HepG2 (cell line): Measurements from ENCODE around the gene ABCC5. TPM values are rescaled to one million over a fixed set of nuclear protein-coding genes. Genes with fewer than 3 reads are reported as not detected.
A peak's percentile ranks its signal among the peaks of the same experiment; 100 is the strongest.

Source experiments
- CAMTA2 ChIP-seq: sonication (generic); formaldehyde crosslinking; IDR thresholded peaks from 2 replicates; pipeline ENCODE4 v1.4.0; 2020; ENCODE audit warnings: mild to moderate bottlenecking, missing genetic modification reagents, borderline replicate concordance
- CHCHD3 ChIP-seq: sonication (generic); formaldehyde crosslinking; IDR thresholded peaks from 2 replicates; pipeline ENCODE4 v1.8.0; 2022; ENCODE audit warnings: mild to moderate bottlenecking, missing genetic modification reagents, moderate library complexity
- HNRNPK ChIP-seq: fragments of 200-400 bp; formaldehyde crosslinking; IDR thresholded peaks from 2 replicates; pipeline ENCODE4 v1.6.1; 2018; ENCODE audit warnings: low read length, low read depth, moderate library complexity, mild to moderate bottlenecking; ENCODE audit not compliant: poor library complexity, severe bottlenecking
- KDM2A ChIP-seq: sonication (generic); formaldehyde crosslinking; IDR thresholded peaks from 2 replicates; pipeline ENCODE4 v1.4.0; 2020; ENCODE audit warnings: low read depth, missing genetic modification reagents, borderline replicate concordance
- MED13 ChIP-seq: sonication (generic); formaldehyde crosslinking; IDR thresholded peaks from 2 replicates; pipeline ENCODE4 v1.5.0; 2020; ENCODE audit warnings: missing genetic modification reagents
- NCOR1 ChIP-seq: fragments of 200-600 bp; sonication (generic); IDR thresholded peaks from 2 replicates; pipeline ENCODE4 v1.7.0; 2017; ENCODE audit warnings: antibody characterized with exemption, low read length, borderline replicate concordance
- NFRKB ChIP-seq: fragments of 450-650 bp; IDR thresholded peaks from 2 replicates; pipeline ENCODE4 v1.6.1; 2017
- SIX1 ChIP-seq: sonication (generic); formaldehyde crosslinking; IDR thresholded peaks from 2 replicates; pipeline ENCODE4 v1.4.0; 2020; ENCODE audit warnings: missing genetic modification reagents, borderline replicate concordance
- SMYD3 ChIP-seq: sonication (generic); formaldehyde crosslinking; IDR thresholded peaks from 2 replicates; pipeline ENCODE4 v1.8.1; 2023; ENCODE audit warnings: mild to moderate bottlenecking, missing genetic modification reagents
- SNAI1 ChIP-seq: sonication (generic); formaldehyde crosslinking; IDR thresholded peaks from 2 replicates; pipeline ENCODE4 v1.5.0; 2020; ENCODE audit warnings: mild to moderate bottlenecking, missing genetic modification reagents, borderline replicate concordance
- SPEN ChIP-seq: sonication (generic); formaldehyde crosslinking; IDR thresholded peaks from 2 replicates; pipeline ENCODE4 v1.5.1; 2020; ENCODE audit warnings: low read depth, mild to moderate bottlenecking, missing genetic modification reagents
- ZBTB38 ChIP-seq: sonication (generic); formaldehyde crosslinking; IDR thresholded peaks from 2 replicates; pipeline ENCODE4 v1.5.1; 2020; ENCODE audit warnings: mild to moderate bottlenecking, missing genetic modification reagents
- ZBTB4 ChIP-seq: sonication (generic); formaldehyde crosslinking; IDR thresholded peaks from 2 replicates; pipeline ENCODE4 v1.4.0; 2020; ENCODE audit warnings: missing genetic modification reagents, mild to moderate bottlenecking, borderline replicate concordance
- ZFX ChIP-seq: sonication (generic); formaldehyde crosslinking; IDR thresholded peaks from 2 replicates; pipeline ENCODE4 v1.4.0; 2020; ENCODE audit warnings: mild to moderate bottlenecking, low read depth, missing genetic modification reagents, moderate library complexity
- ZMYM2 ChIP-seq: sonication (generic); formaldehyde crosslinking; IDR thresholded peaks from 2 replicates; pipeline ENCODE4 v1.8.0; 2022; ENCODE audit warnings: mild to moderate bottlenecking, missing genetic modification reagents
- ZNF136 ChIP-seq: sonication (generic); formaldehyde crosslinking; IDR thresholded peaks from 2 replicates; pipeline ENCODE4 v1.8.1; 2022; ENCODE audit warnings: low read depth, mild to moderate bottlenecking, moderate library complexity, missing genetic modification reagents
- ZNF230 ChIP-seq: sonication (generic); formaldehyde crosslinking; IDR thresholded peaks from 2 replicates; pipeline ENCODE4 v1.4.0; 2020; ENCODE audit warnings: mild to moderate bottlenecking, missing genetic modification reagents
- ZNF263 ChIP-seq: sonication (generic); formaldehyde crosslinking; IDR thresholded peaks from 2 replicates; pipeline ENCODE4 v1.4.0; 2020; ENCODE audit warnings: missing genetic modification reagents
- ZNF343 ChIP-seq: sonication (generic); formaldehyde crosslinking; IDR thresholded peaks from 2 replicates; pipeline ENCODE4 v1.4.0; 2020; ENCODE audit warnings: mild to moderate bottlenecking, missing genetic modification reagents
- ZNF563 ChIP-seq: sonication (generic); formaldehyde crosslinking; IDR thresholded peaks from 2 replicates; pipeline ENCODE4 v1.8.0; 2022; ENCODE audit warnings: mild to moderate bottlenecking, moderate library complexity, missing genetic modification reagents
- ZNF660 ChIP-seq: sonication (generic); formaldehyde crosslinking; IDR thresholded peaks from 2 replicates; pipeline ENCODE4 v1.5.1; 2020; ENCODE audit warnings: mild to moderate bottlenecking, low read depth, missing genetic modification reagents, borderline replicate concordance
- ZNF674 ChIP-seq: sonication (generic); formaldehyde crosslinking; IDR thresholded peaks from 2 replicates; pipeline ENCODE4 v1.5.0; 2020; ENCODE audit warnings: low read depth, mild to moderate bottlenecking, missing genetic modification reagents
- ZNF710 ChIP-seq: sonication (generic); formaldehyde crosslinking; IDR thresholded peaks from 2 replicates; pipeline ENCODE4 v1.5.0; 2020; ENCODE audit warnings: mild to moderate bottlenecking, missing genetic modification reagents, borderline replicate concordance
- ZNF782 ChIP-seq: sonication (generic); formaldehyde crosslinking; IDR thresholded peaks from 2 replicates; pipeline ENCODE4 v1.4.0; 2020; ENCODE audit warnings: missing genetic modification reagents, mild to moderate bottlenecking, borderline replicate concordance
- ZNF879 ChIP-seq: sonication (generic); formaldehyde crosslinking; IDR thresholded peaks from 2 replicates; pipeline ENCODE4 v1.8.1; 2023; ENCODE audit warnings: missing genetic modification reagents
- polyA plus RNA-seq, 8 experiments: library from polyadenylated mRNA; depleted of rRNA in 3 of 8; stranded (reverse) in 7 of 8; unstranded in 1 of 8; fragments of >200 nt; fragmentation: Illumina TruSeq in 4 of 8; extraction: Trizol in 4 of 8; gene quantifications; 2 replicates each; pipeline versions ENCODE4 v1.2.1 to v1.2.3, GENCODE V29; 2011 to 2016; ENCODE audit warnings: low read depth in 4 of 8, missing spikeins in 1 of 8, mixed read lengths in 1 of 8; ENCODE audit not compliant: insufficient read depth in 1 of 8
- total RNA-seq, 5 experiments: library from RNA; depleted of rRNA; stranded (reverse); fragments of >200 nt; fragmentation: Illumina TruSeq; extraction: Trizol; gene quantifications; 2 replicates each; pipeline ENCODE4 v1.2.3, GENCODE V29; 2016; ENCODE audit warnings: low read depth in 1 of 5

The ABCC5 gene
- total and polyA plus RNA-seq, 2 of the 13 experiments (the other 11 are each of a cell fraction or from before 2014, with no cell fraction given), result 12.5 to 12.7 TPM

GRCh38 chr3:183988216-183988790 lies 29.4 kb downstream of the ABCC5 start (continued):
- peak; percentile 72; the same call in 1 of the 2 replicates for TF ChIP-seq NCOR1
- no peak for TF ChIP-seq MED13 (CRISPR knock-in tag)
- TF ChIP-seq ZBTB4 (CRISPR knock-in tag), result peak; percentile 20; the same call in 1 of the 2 replicates
- TF ChIP-seq ZNF563, result no peak
- peak; percentile 49; the same call in 1 of the 2 replicates for TF ChIP-seq SMYD3
- TF ChIP-seq ZNF674 (CRISPR knock-in tag), result no peak
- no peak for TF ChIP-seq NFRKB
- no peak for TF ChIP-seq ZNF782 (CRISPR knock-in tag)
- TF ChIP-seq SPEN (CRISPR knock-in tag), result 0 out of 2 replicates have a peak, but pooled peaks have one; percentile 41
- peak; percentile 55; the same call in 1 of the 2 replicates for TF ChIP-seq ZNF136 (CRISPR knock-in tag)
- 0 out of 2 replicates have a peak, but pooled peaks have one; percentile 26 for TF ChIP-seq ZNF343 (CRISPR knock-in tag)
- peak; percentile 87 for TF ChIP-seq ZNF263
- TF ChIP-seq CAMTA2, result no peak
- peak; percentile 65; the same call in 1 of the 2 replicates for TF ChIP-seq ZBTB38 (CRISPR knock-in tag)
- TF ChIP-seq SIX1 (CRISPR knock-in tag), result peak; percentile 73; the same call in 1 of the 2 replicates
- TF ChIP-seq ZNF710 (CRISPR knock-in tag), result peak; percentile 89
- TF ChIP-seq ZNF879, result no peak
- peak; percentile 37; the same call in 1 of the 2 replicates for TF ChIP-seq KDM2A (CRISPR knock-in tag)
- TF ChIP-seq ZFX, result 0 out of 2 replicates have a peak, but pooled peaks have one; percentile 37
- no peak for TF ChIP-seq HNRNPK
- peak; percentile 81; the same call in 1 of the 2 replicates for TF ChIP-seq ZNF230 (CRISPR knock-in tag)
- TF ChIP-seq CHCHD3, result no peak
- no peak for TF ChIP-seq SNAI1 (CRISPR knock-in tag)
- 0 out of 2 replicates have a peak, but pooled peaks have one; percentile 45 for TF ChIP-seq ZMYM2
- no peak for TF ChIP-seq ZNF660 (CRISPR knock-in tag)
